GM23338 (cell line): ENCODE data around the gene ZFPL1. TPM values are rescaled to one million over a fixed set of nuclear protein-coding genes. Genes with fewer than 3 reads are reported as not detected.

Experiments
- ATAC-seq: fragments of 200-7000 bp; cut with Tn5 transposase; 3 replicates; pipeline ENCODE4 v1.9.1; 2020
- DNase-seq: peaks from one replicate; pipeline ENCODE4 v3.0.0-alpha.2; 2015; ENCODE audit warnings: low spot score
- H2AFZ ChIP-seq: fragments of 200-600 bp; sonication (generic); 2 replicates; pipeline ENCODE4 v1.8.0; 2016; ENCODE audit warnings: antibody characterized with exemption, mild to moderate bottlenecking, moderate library complexity
- H3F3A ChIP-seq: fragments of 200-600 bp; sonication (generic); replicated peaks from 2 replicates; pipeline ENCODE4 v1.8.0; 2017; ENCODE audit warnings: antibody characterized with exemption, mixed run types, low read depth
- H3K27ac ChIP-seq: fragments of 200-600 bp; sonication (generic); 2 replicates; pipeline ENCODE4 v1.6.1; 2016; ENCODE audit warnings: low read depth
- H3K27me3 ChIP-seq: fragments of 200-600 bp; sonication (generic); 2 replicates; pipeline ENCODE4 v1.8.0; 2016; ENCODE audit warnings: mild to moderate bottlenecking, mixed run types, moderate library complexity; ENCODE audit not compliant: insufficient read depth
- H3K36me3 ChIP-seq: fragments of 200-600 bp; sonication (generic); 2 replicates; pipeline ENCODE4 v1.8.0; 2016; ENCODE audit warnings: mild to moderate bottlenecking; ENCODE audit not compliant: insufficient read depth
- H3K4me1 ChIP-seq: fragments of 200-600 bp; sonication (generic); 2 replicates; pipeline ENCODE4 v1.8.0; 2016; ENCODE audit warnings: mild to moderate bottlenecking, moderate library complexity; ENCODE audit not compliant: insufficient read depth
- H3K4me2 ChIP-seq: fragments of 200-600 bp; sonication (generic); 2 replicates; pipeline ENCODE4 v1.7.1; 2017; ENCODE audit warnings: mixed run types
- H3K4me3 ChIP-seq: fragments of 200-600 bp; sonication (generic); 2 replicates; pipeline ENCODE4 v1.6.1; 2016; ENCODE audit warnings: mixed run types
- H3K79me2 ChIP-seq: fragments of 200-600 bp; sonication (generic); replicated peaks from 2 replicates; pipeline ENCODE4 v1.8.0; 2017; ENCODE audit warnings: mild to moderate bottlenecking; ENCODE audit not compliant: insufficient read depth
- H3K9me2 ChIP-seq: fragments of 200-600 bp; sonication (generic); 2 replicates; pipeline ENCODE4 v1.8.0; 2017; ENCODE audit not compliant: insufficient read depth
- H4K20me1 ChIP-seq: fragments of 200-600 bp; sonication (generic); replicated peaks from 2 replicates; pipeline ENCODE4 v1.8.0; 2017; ENCODE audit warnings: mild to moderate bottlenecking; ENCODE audit not compliant: insufficient read depth
- H3K27ac Mint-ChIP-seq: 2 replicates; pipeline ENCODE4 v1.8.0; 2020; ENCODE audit warnings: inconsistent platforms, mild to moderate bottlenecking, moderate library complexity, mixed read lengths
- H3K27me3 Mint-ChIP-seq: 3 replicates; pipeline ENCODE4 v1.8.0; 2022; ENCODE audit warnings: low read depth, mild to moderate bottlenecking, moderate library complexity, mixed read lengths, inconsistent platforms; ENCODE audit not compliant: insufficient read depth, poor library complexity
- H3K36me3 Mint-ChIP-seq: 3 replicates; pipeline ENCODE4 v1.8.0; 2021; ENCODE audit warnings: low read depth, mild to moderate bottlenecking, inconsistent platforms, moderate library complexity, mixed read lengths
- H3K4me1 Mint-ChIP-seq: 3 replicates; pipeline ENCODE4 v1.8.0; 2020; ENCODE audit warnings: mild to moderate bottlenecking, inconsistent platforms, mixed read lengths
- H3K4me3 Mint-ChIP-seq: 3 replicates; pipeline ENCODE4 v1.8.0; 2021; ENCODE audit warnings: moderate library complexity, mild to moderate bottlenecking, inconsistent platforms, mixed read lengths
- H3K9me3 Mint-ChIP-seq: 3 replicates; pipeline ENCODE4 v1.8.0; 2020; ENCODE audit warnings: moderate library complexity, mild to moderate bottlenecking, inconsistent platforms, mixed read lengths
- CREB1 ChIP-seq: fragments of 250-450 bp; sonication (Bioruptor Pico); IDR thresholded peaks from 2 replicates; pipeline ENCODE4 v1.5.0; 2020; ENCODE audit warnings: low read depth, mild to moderate bottlenecking, moderate library complexity
- CTCF ChIP-seq, 2 experiments: fragments of 200-600 bp in 1 of 2; sonication (generic) in 1 of 2; conservative IDR thresholded peaks; 2 replicates each; pipeline versions ENCODE4 v1.5.1 to v1.6.1; 2016 to 2017; ENCODE audit warnings: antibody characterized with exemption in 2 of 2, low read depth in 2 of 2, mild to moderate bottlenecking in 2 of 2, moderate library complexity in 1 of 2
- ETS1 ChIP-seq: IDR thresholded peaks from 2 replicates; pipeline ENCODE4 v1.6.1; 2016; ENCODE audit warnings: antibody characterized with exemption
- EZH2 ChIP-seq: fragments of 200-600 bp; sonication (generic); IDR thresholded peaks from one replicate; pipeline ENCODE4 v1.8.0; 2017; ENCODE audit warnings: antibody characterized with exemption, mild to moderate bottlenecking, low read depth; ENCODE audit not compliant: unreplicated experiment
- JUNB ChIP-seq: IDR thresholded peaks from one replicate; pipeline ENCODE4 v1.6.1; 2016; ENCODE audit warnings: antibody characterized with exemption; ENCODE audit not compliant: unreplicated experiment
- POLR2AphosphoS5 ChIP-seq: IDR thresholded peaks from 2 replicates; pipeline ENCODE4 v1.6.1; 2016; ENCODE audit warnings: antibody characterized with exemption, low read depth
- STAT1 ChIP-seq: IDR thresholded peaks from one replicate; pipeline ENCODE4 v1.6.1; 2016; ENCODE audit warnings: antibody characterized with exemption; ENCODE audit not compliant: unreplicated experiment
- ZNF462 ChIP-seq: fragments of 250-450 bp; sonication (Bioruptor Pico); IDR thresholded peaks from 2 replicates; pipeline ENCODE4 v1.5.0; 2020; ENCODE audit warnings: mild to moderate bottlenecking, moderate library complexity
- polyA plus RNA-seq: library from polyadenylated mRNA; unstranded; fragments of >200 nt; fragmentation: Nextera tagmentation; extraction: Ambion mirVana; gene quantifications from 2 replicates; pipeline ENCODE4 v1.2.1, GENCODE V29; 2016
- total RNA-seq: library from RNA; depleted of rRNA; stranded (reverse); fragments of >200 nt; shearing (Covaris generic); gene quantifications from 2 replicates; pipeline ENCODE4 v1.2.3, GENCODE V29; 2014
- TF ChIP-seq, protein P1 (sequence below): IDR thresholded peaks from one replicate; pipeline ENCODE4 v1.6.1; 2018; ENCODE audit warnings: antibody characterized with exemption; ENCODE audit not compliant: unreplicated experiment

Gene ZFPL1
- total and polyA plus RNA-seq, 2 experiments from 2014 or later = 26.3 to 26.8 TPM

GRCh38 chr11:65117206-65118096, 33.4 kb downstream of the ZFPL1 start, which contains the start of gene ZNHIT2:
Gene ZNHIT2, minus strand, starts transcription at chr11:65117701. Its CDS starts 48 bp downstream, at chr11:65117653.
- DNase-seq (peak; percentile 99), ATAC-seq (peak; percentile 58)
- H3K27ac ChIP-seq = peak within 1 kb of the TSS; percentile 85
- H4K20me1 ChIP-seq = peaks cover 12% of the 10 kb centered on the region
- no peak within 1 kb of the TSS for H2AFZ ChIP-seq
- H3F3A ChIP-seq = peaks cover 38% of the 10 kb centered on the region
- H3K27me3 ChIP-seq = no peaks in the 10 kb centered on the region
- peaks cover 12% of the 10 kb centered on the region for H3K4me1 ChIP-seq
- H3K4me3 ChIP-seq = peak within 1 kb of the TSS; percentile 82
- Mint-ChIP-seq H3K27me3 (peaks cover 46% of the 10 kb centered on the region), H3K36me3 (peaks cover 68% of the 10 kb centered on the region), H3K9me3 (no peaks in the 10 kb centered on the region; the same call in 1 of the 3 replicates), H3K4me3 (peak within 1 kb of the TSS; percentile 92), H3K4me1 (peaks cover 30% of the 10 kb centered on the region), H3K27ac (peak within 1 kb of the TSS; percentile 98)
- no peaks in the 10 kb centered on the region for H3K9me2 ChIP-seq
- H3K79me2 ChIP-seq = peaks cover 32% of the 10 kb centered on the region
- peak within 1 kb of the TSS; percentile 92 for H3K4me2 ChIP-seq
- peak; percentile 43 for TF ChIP-seq POLR2AphosphoS5
- TF ChIP-seq EZH2 = no peak
- TF ChIP-seq ETS1 = peak; percentile 71; the same call in 1 of the 2 replicates
- no peak for TF ChIP-seq JUNB
- TF ChIP-seq, protein P1, sequence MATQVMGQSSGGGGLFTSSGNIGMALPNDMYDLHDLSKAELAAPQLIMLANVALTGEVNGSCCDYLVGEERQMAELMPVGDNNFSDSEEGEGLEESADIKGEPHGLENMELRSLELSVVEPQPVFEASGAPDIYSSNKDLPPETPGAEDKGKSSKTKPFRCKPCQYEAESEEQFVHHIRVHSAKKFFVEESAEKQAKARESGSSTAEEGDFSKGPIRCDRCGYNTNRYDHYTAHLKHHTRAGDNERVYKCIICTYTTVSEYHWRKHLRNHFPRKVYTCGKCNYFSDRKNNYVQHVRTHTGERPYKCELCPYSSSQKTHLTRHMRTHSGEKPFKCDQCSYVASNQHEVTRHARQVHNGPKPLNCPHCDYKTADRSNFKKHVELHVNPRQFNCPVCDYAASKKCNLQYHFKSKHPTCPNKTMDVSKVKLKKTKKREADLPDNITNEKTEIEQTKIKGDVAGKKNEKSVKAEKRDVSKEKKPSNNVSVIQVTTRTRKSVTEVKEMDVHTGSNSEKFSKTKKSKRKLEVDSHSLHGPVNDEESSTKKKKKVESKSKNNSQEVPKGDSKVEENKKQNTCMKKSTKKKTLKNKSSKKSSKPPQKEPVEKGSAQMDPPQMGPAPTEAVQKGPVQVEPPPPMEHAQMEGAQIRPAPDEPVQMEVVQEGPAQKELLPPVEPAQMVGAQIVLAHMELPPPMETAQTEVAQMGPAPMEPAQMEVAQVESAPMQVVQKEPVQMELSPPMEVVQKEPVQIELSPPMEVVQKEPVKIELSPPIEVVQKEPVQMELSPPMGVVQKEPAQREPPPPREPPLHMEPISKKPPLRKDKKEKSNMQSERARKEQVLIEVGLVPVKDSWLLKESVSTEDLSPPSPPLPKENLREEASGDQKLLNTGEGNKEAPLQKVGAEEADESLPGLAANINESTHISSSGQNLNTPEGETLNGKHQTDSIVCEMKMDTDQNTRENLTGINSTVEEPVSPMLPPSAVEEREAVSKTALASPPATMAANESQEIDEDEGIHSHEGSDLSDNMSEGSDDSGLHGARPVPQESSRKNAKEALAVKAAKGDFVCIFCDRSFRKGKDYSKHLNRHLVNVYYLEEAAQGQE = no peak
- TF ChIP-seq ZNF462 = no peak
- no peak for TF ChIP-seq STAT1
- peak; percentile 90 for TF ChIP-seq CREB1 (CRISPR knock-in tag)
- peak; percentile 87 to 91 for TF ChIP-seq CTCF (conservative IDR thresholded peaks at IDR 0.05; ENCODE audit: low read depth in 2 of 2)
- peaks cover 18% of the 10 kb centered on the region for H3K36me3 ChIP-seq
